ENCODE results near the gene TEPSIN. TPM values are rescaled to one million over a fixed set of nuclear protein-coding genes. Genes with fewer than 3 reads are reported as not detected.

TEPSIN gene
- total RNA-seq, 1 donor from 2014 or later, result 5.2 TPM

GRCh38 chr17:81213978-81214377 is 24.9 kb downstream of the TEPSIN start:
- Histone ChIP-seq H3K4me1 (ENCODE audit: control insufficient read depth in 3 of 3, insufficient read depth in 3 of 3, low read length in 3 of 3) (no peaks in the 10 kb centered on the region), H3K4me3 (ENCODE audit: low read length in 3 of 3) (no peak overlapping the region), H3K36me3 (ENCODE audit: control insufficient read depth in 3 of 3, insufficient read depth in 3 of 3, low read length in 3 of 3) (peaks cover 0 to 2% (median 0%) of the 10 kb centered on the region in 3 donors), H3K27me3 (ENCODE audit: control insufficient read depth in 3 of 3, insufficient read depth in 3 of 3, low read length in 3 of 3) (no peaks in the 10 kb centered on the region), H3K9ac (ENCODE audit: low read depth in 1 of 3, low read length in 3 of 3) (no peak overlapping the region), H3K9me3 (ENCODE audit: control insufficient read depth in 3 of 3, low read length in 3 of 3) (no peaks in the 10 kb centered on the region), H3K27ac (ENCODE audit: low read depth, low read length) (no peak overlapping the region)

GRCh38 chr17:81212365-81212764 is 26.5 kb downstream of the TEPSIN start:
- Histone ChIP-seq H3K27ac (ENCODE audit: low read depth, low read length) (no peak overlapping the region), H3K4me1 (ENCODE audit: control insufficient read depth in 3 of 3, insufficient read depth in 3 of 3, low read length in 3 of 3) (no peaks in the 10 kb centered on the region), H3K4me3 (ENCODE audit: low read length in 3 of 3) (no peak overlapping the region), H3K9ac (ENCODE audit: low read depth in 1 of 3, low read length in 3 of 3) (no peak overlapping the region), H3K36me3 (ENCODE audit: control insufficient read depth in 3 of 3, insufficient read depth in 3 of 3, low read length in 3 of 3) (no peaks in the 10 kb centered on the region), H3K9me3 (ENCODE audit: control insufficient read depth in 3 of 3, low read length in 3 of 3) (no peaks in the 10 kb centered on the region), H3K27me3 (ENCODE audit: control insufficient read depth in 3 of 3, insufficient read depth in 3 of 3, low read length in 3 of 3) (no peaks in the 10 kb centered on the region)

GRCh38 chr17:81210868-81211267 is 28.0 kb downstream of the TEPSIN start:
- Histone ChIP-seq H3K4me1 (ENCODE audit: control insufficient read depth in 3 of 3, insufficient read depth in 3 of 3, low read length in 3 of 3) (no peaks in the 10 kb centered on the region), H3K4me3 (ENCODE audit: low read length in 3 of 3) (no peak overlapping the region), H3K36me3 (ENCODE audit: control insufficient read depth in 3 of 3, insufficient read depth in 3 of 3, low read length in 3 of 3) (no peaks in the 10 kb centered on the region), H3K27me3 (ENCODE audit: control insufficient read depth in 3 of 3, insufficient read depth in 3 of 3, low read length in 3 of 3) (no peaks in the 10 kb centered on the region), H3K9me3 (ENCODE audit: control insufficient read depth in 3 of 3, low read length in 3 of 3) (no peaks in the 10 kb centered on the region), H3K9ac (ENCODE audit: low read depth in 1 of 3, low read length in 3 of 3) (no peak overlapping the region), H3K27ac (ENCODE audit: low read depth, low read length) (no peak overlapping the region)

- H3K27ac ChIP-seq (ENCODE audit: low read depth, low read length), result no peak overlapping the region
- no peak overlapping the region for H3K4me3 ChIP-seq (ENCODE audit: low read length in 3 of 3)
- no peaks in the 10 kb centered on the region for H3K36me3 ChIP-seq (ENCODE audit: control insufficient read depth in 3 of 3, insufficient read depth in 3 of 3, low read length in 3 of 3)
- no peaks in the 10 kb centered on the region for H3K27me3 ChIP-seq (ENCODE audit: control insufficient read depth in 3 of 3, insufficient read depth in 3 of 3, low read length in 3 of 3)
- H3K4me1 ChIP-seq (ENCODE audit: control insufficient read depth in 3 of 3, insufficient read depth in 3 of 3, low read length in 3 of 3), result no peaks in the 10 kb centered on the region
- no peak overlapping the region for H3K9ac ChIP-seq (ENCODE audit: low read depth in 1 of 3, low read length in 3 of 3)
- H3K9me3 ChIP-seq (ENCODE audit: control insufficient read depth in 3 of 3, low read length in 3 of 3), result no peaks in the 10 kb centered on the region
These were observed 28.4 kb downstream of the TEPSIN start for GRCh38 chr17:81210466-81210865.

GRCh38 chr17:81209141-81209540 is 29.7 kb downstream of the TEPSIN start:
- Histone ChIP-seq H3K27me3 (ENCODE audit: control insufficient read depth in 3 of 3, insufficient read depth in 3 of 3, low read length in 3 of 3) (no peaks in the 10 kb centered on the region), H3K36me3 (ENCODE audit: control insufficient read depth in 3 of 3, insufficient read depth in 3 of 3, low read length in 3 of 3) (no peaks in the 10 kb centered on the region)

GRCh38 chr17:81208651-81209050 is 30.2 kb downstream of the TEPSIN start:
- no peaks in the 10 kb centered on the region for H3K9me3 ChIP-seq (ENCODE audit: control insufficient read depth in 3 of 3, low read length in 3 of 3)
- no peak overlapping the region for H3K27ac ChIP-seq (ENCODE audit: low read depth, low read length)
- no peak overlapping the region for H3K9ac ChIP-seq (ENCODE audit: low read depth in 1 of 3, low read length in 3 of 3)
- peaks cover 0 to under 1% (median 0%) of the 10 kb centered on the region in 3 donors for H3K36me3 ChIP-seq (ENCODE audit: control insufficient read depth in 3 of 3, insufficient read depth in 3 of 3, low read length in 3 of 3)
- H3K27me3 ChIP-seq (ENCODE audit: control insufficient read depth in 3 of 3, insufficient read depth in 3 of 3, low read length in 3 of 3), result no peaks in the 10 kb centered on the region
- H3K4me3 ChIP-seq (ENCODE audit: low read length in 3 of 3), result no peak overlapping the region
- H3K4me1 ChIP-seq (ENCODE audit: control insufficient read depth in 3 of 3, insufficient read depth in 3 of 3, low read length in 3 of 3), result no peaks in the 10 kb centered on the region

More at GRCh38 chr17:81209141-81209540, 29.7 kb downstream of the TEPSIN start:
- H3K4me3 ChIP-seq (ENCODE audit: low read length in 3 of 3), result no peak overlapping the region
- H3K9ac ChIP-seq (ENCODE audit: low read depth in 1 of 3, low read length in 3 of 3), result no peak overlapping the region
- no peaks in the 10 kb centered on the region for H3K9me3 ChIP-seq (ENCODE audit: control insufficient read depth in 3 of 3, low read length in 3 of 3)
- no peaks in the 10 kb centered on the region for H3K4me1 ChIP-seq (ENCODE audit: control insufficient read depth in 3 of 3, insufficient read depth in 3 of 3, low read length in 3 of 3)
- no peak overlapping the region for H3K27ac ChIP-seq (ENCODE audit: low read depth, low read length)

GRCh38 chr17:81207610-81208581 is 31.0 kb downstream of the TEPSIN start:
- Histone ChIP-seq H3K4me3 (ENCODE audit: low read length in 3 of 3) (no peak overlapping the region), H3K4me1 (ENCODE audit: control insufficient read depth in 3 of 3, insufficient read depth in 3 of 3, low read length in 3 of 3) (no peaks in the 10 kb centered on the region), H3K9ac (ENCODE audit: low read depth in 1 of 3, low read length in 3 of 3) (no peak overlapping the region), H3K27ac (ENCODE audit: low read depth, low read length) (no peak overlapping the region), H3K9me3 (ENCODE audit: control insufficient read depth in 3 of 3, low read length in 3 of 3) (no peaks in the 10 kb centered on the region), H3K27me3 (ENCODE audit: control insufficient read depth in 3 of 3, insufficient read depth in 3 of 3, low read length in 3 of 3) (no peaks in the 10 kb centered on the region), H3K36me3 (ENCODE audit: control insufficient read depth in 3 of 3, insufficient read depth in 3 of 3, low read length in 3 of 3) (peaks cover 0 to 2% (median 0%) of the 10 kb centered on the region in 3 donors)

- Histone ChIP-seq H3K27ac (ENCODE audit: low read depth, low read length) (no peak overlapping the region), H3K4me1 (ENCODE audit: control insufficient read depth in 3 of 3, insufficient read depth in 3 of 3, low read length in 3 of 3) (no peaks in the 10 kb centered on the region), H3K9ac (ENCODE audit: low read depth in 1 of 3, low read length in 3 of 3) (no peak overlapping the region), H3K27me3 (ENCODE audit: control insufficient read depth in 3 of 3, insufficient read depth in 3 of 3, low read length in 3 of 3) (no peaks in the 10 kb centered on the region), H3K4me3 (ENCODE audit: low read length in 3 of 3) (no peak overlapping the region), H3K9me3 (ENCODE audit: control insufficient read depth in 3 of 3, low read length in 3 of 3) (no peaks in the 10 kb centered on the region), H3K36me3 (ENCODE audit: control insufficient read depth in 3 of 3, insufficient read depth in 3 of 3, low read length in 3 of 3) (peaks cover 0 to 2% (median 0%) of the 10 kb centered on the region in 3 donors)
These were observed 32.2 kb downstream of the TEPSIN start for GRCh38 chr17:81206657-81207056.

GRCh38 chr17:81206166-81206565 is 32.7 kb downstream of the TEPSIN start:
- Histone ChIP-seq H3K9ac (ENCODE audit: low read depth in 1 of 3, low read length in 3 of 3) (no peak overlapping the region), H3K4me3 (ENCODE audit: low read length in 3 of 3) (no peak overlapping the region), H3K27me3 (ENCODE audit: control insufficient read depth in 3 of 3, insufficient read depth in 3 of 3, low read length in 3 of 3) (no peaks in the 10 kb centered on the region), H3K27ac (ENCODE audit: low read depth, low read length) (no peak overlapping the region), H3K36me3 (ENCODE audit: control insufficient read depth in 3 of 3, insufficient read depth in 3 of 3, low read length in 3 of 3) (peaks cover 0 to 2% (median 0%) of the 10 kb centered on the region in 3 donors), H3K4me1 (ENCODE audit: control insufficient read depth in 3 of 3, insufficient read depth in 3 of 3, low read length in 3 of 3) (no peaks in the 10 kb centered on the region), H3K9me3 (ENCODE audit: control insufficient read depth in 3 of 3, low read length in 3 of 3) (no peaks in the 10 kb centered on the region)

- H3K4me1 ChIP-seq (ENCODE audit: control insufficient read depth in 3 of 3, insufficient read depth in 3 of 3, low read length in 3 of 3), result peaks cover 0 to 3% (median 0%) of the 10 kb centered on the region in 3 donors
- H3K9me3 ChIP-seq (ENCODE audit: control insufficient read depth in 3 of 3, low read length in 3 of 3), result no peaks in the 10 kb centered on the region
- no peak overlapping the region for H3K9ac ChIP-seq (ENCODE audit: low read depth in 1 of 3, low read length in 3 of 3)
- H3K27me3 ChIP-seq (ENCODE audit: control insufficient read depth in 3 of 3, insufficient read depth in 3 of 3, low read length in 3 of 3), result no peaks in the 10 kb centered on the region
- no peak overlapping the region for H3K27ac ChIP-seq (ENCODE audit: low read depth, low read length)
- peaks cover 0 to 2% (median 0%) of the 10 kb centered on the region in 3 donors for H3K36me3 ChIP-seq (ENCODE audit: control insufficient read depth in 3 of 3, insufficient read depth in 3 of 3, low read length in 3 of 3)
- H3K4me3 ChIP-seq (ENCODE audit: low read length in 3 of 3), result no peak overlapping the region
These were observed 34.3 kb downstream of the TEPSIN start for GRCh38 chr17:81204578-81204977.
